Endometrium (tissue), 2 donors: ENCODE data around the gene PITHD1.
"Not testable (repeated sequence)": the region's sequence is repeated elsewhere in the genome, so short reads cannot be mapped to it uniquely, and the experiment has no call there.

Experiments used
- FAIRE-seq: peaks from 2 replicates; lab custom pipeline; 2012; peaks lifted over from hg19 to GRCh38; lab: Jason Lieb, UNC
- donor health status: control.
- donor health status: control.

PITHD1 gene

GRCh38 chr1:23825762-23826522 is 47.7 kb downstream of the PITHD1 start:
- FAIRE-seq = no peak

- FAIRE-seq = not testable (repeated sequence)
Measured at GRCh38 chr1:23826590-23826989, 48.4 kb downstream of the PITHD1 start.

- no peak for FAIRE-seq
Measured at GRCh38 chr1:23827717-23828116, 49.5 kb downstream of the PITHD1 start.

GRCh38 chr1:23834156-23834555 is 55.9 kb downstream of the PITHD1 start:
- FAIRE-seq = not testable (repeated sequence)

- no peak for FAIRE-seq
Measured at GRCh38 chr1:23836037-23836436, 57.8 kb downstream of the PITHD1 start.
